Ishikawa (cell line): ENCODE measurements around the gene DNASE1L2.

Source experiments
- CREB1 ChIP-seq: IDR thresholded peaks from 2 replicates; pipeline ENCODE4 v1.6.1; 2012; ENCODE audit warnings: low read depth
- EP300 ChIP-seq: IDR thresholded peaks from 2 replicates; pipeline ENCODE4 v1.6.1; 2012; ENCODE audit warnings: borderline replicate concordance
- NFIC ChIP-seq: IDR thresholded peaks from 2 replicates; pipeline ENCODE4 v1.6.1; 2012
- REST ChIP-seq: IDR thresholded peaks from 2 replicates; pipeline ENCODE4 v1.6.1; 2012; ENCODE audit warnings: low read depth, mild to moderate bottlenecking
- TAF1 ChIP-seq: IDR thresholded peaks from 2 replicates; pipeline ENCODE4 v1.6.1; 2012; ENCODE audit warnings: low read depth, mild to moderate bottlenecking
- TCF12 ChIP-seq: IDR thresholded peaks from 2 replicates; pipeline ENCODE4 v1.6.1; 2012; ENCODE audit warnings: low read depth
- TEAD4 ChIP-seq: IDR thresholded peaks from 2 replicates; pipeline ENCODE4 v1.6.1; 2012
- YY1 ChIP-seq: IDR thresholded peaks from 2 replicates; pipeline ENCODE4 v1.6.1; 2012; ENCODE audit warnings: low read depth

- TF ChIP-seq CREB1 (no peak), EP300 (no peak), TCF12 (no peak), YY1 (no peak), TEAD4 (no peak), REST (no peak), TAF1 (no peak), NFIC (no peak)
These were observed 8.1 kb downstream of the DNASE1L2 start for GRCh38 chr16:2244301-2244700.
